NT2/D1 (cell line): Measurements from ENCODE around the gene OSER1.

ENCODE experiments used
- SUZ12 ChIP-seq: IDR thresholded peaks from 2 replicates; pipeline ENCODE4 v1.6.1; 2011; ENCODE audit not compliant: insufficient read length, insufficient read depth; ENCODE audit errors: extremely low read depth
- YY1 ChIP-seq: IDR thresholded peaks from 2 replicates; pipeline ENCODE4 v1.6.1; 2011; ENCODE audit not compliant: insufficient read length, insufficient read depth

GRCh38 chr20:44185574-44185973 is 25.0 kb downstream of the OSER1 start:
- TF ChIP-seq YY1 = no peak
- TF ChIP-seq SUZ12 = no peak
